Measurements from ENCODE around the gene BMP8B. TPM values are rescaled to one million over a fixed set of nuclear protein-coding genes. Genes with fewer than 3 reads are reported as not detected.

BMP8B gene
- total RNA-seq, 1 experiment from 2014 or later: 0.42 TPM

DNA sequence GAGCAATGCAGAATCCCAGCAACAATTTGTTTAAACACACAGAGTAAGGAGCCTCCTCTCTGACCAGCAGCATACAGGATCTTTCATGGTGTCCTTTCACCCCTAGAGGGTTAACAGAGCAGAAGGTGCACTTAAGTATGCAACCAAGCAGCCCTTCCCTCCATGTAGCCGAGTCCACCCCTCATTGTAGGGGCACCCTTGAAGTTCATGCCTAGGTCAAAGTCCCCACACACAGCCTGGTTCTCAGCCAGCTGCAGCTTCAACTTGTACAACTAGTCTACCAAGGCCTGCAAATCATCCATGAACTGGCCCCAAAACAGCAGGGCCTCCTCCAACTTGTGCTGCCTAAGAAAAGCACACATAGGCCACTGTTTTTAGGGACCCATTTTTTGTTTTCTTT lies 7.0 kb upstream of the BMP8B start:
- Histone ChIP-seq H3K4me1 (ENCODE audit: insufficient read depth, low read length) (no peaks in the 10 kb centered on the region), H3K23ac (ENCODE audit: insufficient read length, low read depth, low read length) (no peak overlapping the region), H4K8ac (replicated peaks; ENCODE audit: insufficient read length, low read depth, low read length) (no peak overlapping the region), H2BK12ac (ENCODE audit: insufficient read length, low read depth, low read length) (no peak overlapping the region), H3K9me3 (ENCODE audit: control insufficient read depth, low read depth, low read length) (no peaks in the 10 kb centered on the region), H3K9ac (ENCODE audit: extremely low read depth, insufficient read length, low read length) (no peak overlapping the region), H2BK20ac (ENCODE audit: low read depth, low read length, poor library complexity, severe bottlenecking) (no peak overlapping the region), H3K27me3 (ENCODE audit: insufficient read depth, low read length) (no peaks in the 10 kb centered on the region; the same call in 1 of the 2 replicates), H3K4me2 (ENCODE audit: insufficient read depth, insufficient read length, low read length) (no peak overlapping the region), H4K91ac (ENCODE audit: insufficient read length, low read depth, low read length) (no peak overlapping the region), H3K18ac (ENCODE audit: insufficient read length, low read depth, low read length) (no peak overlapping the region), H3K23me2 (ENCODE audit: insufficient read length, low read depth, low read length, poor library complexity, severe bottlenecking) (no peaks in the 10 kb centered on the region), H3K14ac (ENCODE audit: insufficient read depth, low read length) (no peak overlapping the region), H2BK120ac (ENCODE audit: low read depth, low read length, poor library complexity, severe bottlenecking) (no peak overlapping the region), H4K5ac (ENCODE audit: insufficient read length, low read depth, low read length) (no peak overlapping the region), H2BK5ac (ENCODE audit: insufficient read length, low read length) (no peak overlapping the region), H3K4ac (ENCODE audit: low read depth, low read length) (no peak overlapping the region), H3T11ph (ENCODE audit: low read length) (no peak overlapping the region), H2AK5ac (ENCODE audit: insufficient read length, low read length) (no peak overlapping the region), H2BK15ac (ENCODE audit: low read depth, low read length) (no peak overlapping the region), H3K79me1 (ENCODE audit: insufficient read depth, low read depth, low read length, poor library complexity, severe bottlenecking) (no peaks in the 10 kb centered on the region), H4K20me1 (ENCODE audit: control insufficient read depth, insufficient read depth, insufficient read length) (no peaks in the 10 kb centered on the region), H3K27ac (ENCODE audit: insufficient read length, low read depth, low read length) (no peak overlapping the region), H3K56ac (ENCODE audit: insufficient read length, low read depth, low read length) (no peak overlapping the region), H2AFZ (ENCODE audit: low read length) (no peak overlapping the region), H3K79me2 (ENCODE audit: insufficient read depth, low read length) (no peaks in the 10 kb centered on the region)
- no CpG with 5 or more reads among the region's 1 CpG for WGBS (ENCODE audit: extremely low coverage, insufficient read length, low lambda C conversion rate)
- no peak overlapping the region for H3K4me3 Mint-ChIP-seq
- H3K36me3 Mint-ChIP-seq (ENCODE audit: insufficient read depth in 1 of 3, low read depth in 3 of 3): no peaks in the 10 kb centered on the region
- H3K9me3 Mint-ChIP-seq: no peaks in the 10 kb centered on the region
- H3K27me3 Mint-ChIP-seq (ENCODE audit: low read depth): peaks cover 78% of the 10 kb centered on the region
- peaks cover 2 to 5% of the 10 kb centered on the region in 2 experiments; a peak in 2 of 4 replicates for H3K4me1 Mint-ChIP-seq
- DNase-seq: no peak
- no peak overlapping the region for H3K27ac Mint-ChIP-seq
- no peak for TF ChIP-seq CTCF (conservative IDR thresholded peaks at IDR 0.05)

Data from H9 (cell line).